Stomach (tissue), 9 donors: Measurements from ENCODE around the gene TADA3. TPM values are rescaled to one million over a fixed set of nuclear protein-coding genes. Genes with fewer than 3 reads are reported as not detected.

Experiments used
- DNase-seq, 2 donors: peaks; one replicate each; pipeline versions ENCODE4 v3.0.0 to v3.0.0-alpha.2; 2013 to 2019
- H3K27ac ChIP-seq, 5 donors: fragments of 200-600 bp in 4 of 5; sonication (generic) in 4 of 5; one replicate each; pipeline ENCODE4 v1.5.1; 2013 to 2019; ENCODE audit warnings: mild to moderate bottlenecking in 1 of 5, moderate library complexity in 1 of 5
- H3K27me3 ChIP-seq, 3 donors: fragments of 200-600 bp; sonication (generic); one replicate each; pipeline ENCODE4 v1.5.1; 2017 to 2019; ENCODE audit warnings: mixed run types in 1 of 3
- H3K36me3 ChIP-seq, 4 donors: fragments of 200-600 bp; sonication (generic); 1 replicate in 3 of 4; 2 replicates in 1 of 4; pipeline ENCODE4 v1.5.1; 2016 to 2019
- H3K4me1 ChIP-seq, 4 donors: fragments of 200-600 bp; sonication (generic); one replicate each; pipeline ENCODE4 v1.5.1; 2016 to 2019
- H3K4me3 ChIP-seq, 4 donors: fragments of 200-600 bp; sonication (generic) in 3 of 4; one replicate each; pipeline ENCODE4 v1.5.1; 2016 to 2019; ENCODE audit warnings: mild to moderate bottlenecking in 1 of 4
- H3K9me3 ChIP-seq, 4 donors: fragments of 200-600 bp; sonication (generic); one replicate each; pipeline ENCODE4 v1.5.1; 2016 to 2019
- CTCF ChIP-seq, 7 experiments: fragments of 450-650 bp in 4 of 7; fragments of 200-600 bp in 3 of 7; sonication (generic) in 3 of 7; IDR thresholded peaks; one replicate each; pipeline ENCODE4 v1.5.1; 2016 to 2019; ENCODE audit warnings: antibody characterized with exemption in 7 of 7, control low read depth in 2 of 7, mild to moderate bottlenecking in 1 of 7
- EP300 ChIP-seq: sonication (generic); formaldehyde crosslinking; IDR thresholded peaks from one replicate; pipeline ENCODE4 v1.6.1; 2017; ENCODE audit warnings: antibody characterized with exemption
- POLR2A ChIP-seq, 4 donors: fragments of 450-650 bp; IDR thresholded peaks; one replicate each; pipeline ENCODE4 v1.6.1; 2016; ENCODE audit warnings: antibody characterized with exemption in 4 of 4, control low read depth in 2 of 4, mild to moderate bottlenecking in 1 of 4, moderate library complexity in 1 of 4
- POLR2AphosphoS5 ChIP-seq, 3 donors: sonication (generic); formaldehyde crosslinking; IDR thresholded peaks; one replicate each; pipeline ENCODE4 v1.6.1; 2016; ENCODE audit warnings: antibody characterized with exemption in 3 of 3
- WGBS, 5 donors: extraction: QIAGEN DNeasy Blood & Tissue Kit in 3 of 5; methylation state at CpG; one replicate each; pipeline versions ENCODE4 v1.1.5 to v1.1.7; 2013 to 2018; 5-methylcytosine and 5-hydroxymethylcytosine counted together
- intact Hi-C: fragments of 100-400 bp; cut with DNase I; formaldehyde crosslinking; loops from one replicate; pipeline ENCODE4 v1.15.1; 2023; ENCODE audit warnings: low total_unique reads
- polyA plus RNA-seq, 3 donors: library from polyadenylated mRNA; stranded (reverse); fragments of 200-250 nt; gene quantifications; one replicate each; pipeline ENCODE4 v1.2.3, GENCODE V29; 2013
- total RNA-seq, 5 donors: library from RNA; depleted of rRNA; stranded (reverse); fragments of >200 nt; gene quantifications; one replicate each; pipeline versions ENCODE4 v1.1.0 to v1.2.3, GENCODE V29; 2014 to 2016
- donor health status: healthy with polysubstance abuse.
- donor health status: Bipolar disorder and iron deficiency.
- donor health status: healthy.

The TADA3 gene
- total and polyA plus RNA-seq, 8 donors: 29.2 to 62.6 (median 40.8) TPM

GRCh38 chr3:9739181-9739580 is 53.1 kb downstream of the TADA3 start:
- H3K4me1 ChIP-seq: peaks cover 0 to 37% (median 17%) of the 10 kb centered on the region in 4 donors
- no peak overlapping the region for H3K27ac ChIP-seq
- intact Hi-C loops: no loop called here
- TF ChIP-seq CTCF (IDR thresholded peaks at IDR 0.05): no peak
- TF ChIP-seq POLR2AphosphoS5 (IDR thresholded peaks at IDR 0.05): no peak
- TF ChIP-seq EP300: no peak
- TF ChIP-seq POLR2A (IDR thresholded peaks at IDR 0.05): no peak
- H3K27me3 ChIP-seq: no peaks in the 10 kb centered on the region
- no peak overlapping the region for H3K4me3 ChIP-seq
- no peak for DNase-seq
- WGBS, 5 donors: 91 to 95% (median 94%) methylated on average over 11 to 15 of the region's 15 CpGs
- H3K36me3 ChIP-seq: peaks cover 89 to 100% (median 99%) of the 10 kb centered on the region in 4 donors
- no peaks in the 10 kb centered on the region for H3K9me3 ChIP-seq

- no peak for DNase-seq
- intact Hi-C loops: no loop called here
- peak in 1 of 3 donors; percentile 4 for TF ChIP-seq POLR2AphosphoS5 (IDR thresholded peaks at IDR 0.05)
- TF ChIP-seq CTCF (IDR thresholded peaks at IDR 0.05): no peak
- H3K27ac ChIP-seq: no peak overlapping the region
- H3K27me3 ChIP-seq: no peaks in the 10 kb centered on the region
- WGBS, 5 donors: 42 to 61% (median 54%) methylated on average over 2 of the region's 2 CpGs
- no peak overlapping the region for H3K4me3 ChIP-seq
- peaks cover 19 to 58% (median 35%) of the 10 kb centered on the region in 4 donors for H3K4me1 ChIP-seq
- H3K36me3 ChIP-seq: peaks cover 68 to 83% (median 79%) of the 10 kb centered on the region in 4 donors
- H3K9me3 ChIP-seq: no peaks in the 10 kb centered on the region
Observed at GRCh38 chr3:9736831-9737230, 55.4 kb downstream of the TADA3 start.

- 19 to 37% (median 34%) methylated on average over 7 of the region's 7 CpGs for WGBS, 5 donors
- TF ChIP-seq POLR2AphosphoS5 (IDR thresholded peaks at IDR 0.05) (no peak), CTCF (IDR thresholded peaks at IDR 0.05) (no peak), POLR2A (IDR thresholded peaks at IDR 0.05) (no peak), EP300 (no peak)
- Histone ChIP-seq H3K4me1 (peaks cover 24 to 65% (median 41%) of the 10 kb centered on the region in 4 donors), H3K36me3 (peaks cover 27 to 42% (median 37%) of the 10 kb centered on the region in 4 donors), H3K9me3 (no peaks in the 10 kb centered on the region), H3K27ac (peak overlapping the region in 3 of 5 donors; percentile 96 to 98 (median 97)), H3K27me3 (no peaks in the 10 kb centered on the region), H3K4me3 (peak overlapping the region; percentile 98 to 100 (median 100))
- intact Hi-C loops: no loop called here
- DNase-seq: peak in 1 of 2 donors; percentile 25
Observed at GRCh38 chr3:9732740-9733115, 59.5 kb downstream of the TADA3 start.

GRCh38 chr3:9732080-9732739 is 60.1 kb downstream of the TADA3 start:
- H3K36me3 ChIP-seq: peaks cover 21 to 37% (median 32%) of the 10 kb centered on the region in 4 donors
- peak overlapping the region; percentile 96 to 98 (median 97) for H3K27ac ChIP-seq
- WGBS, 5 donors: 0 to 1% (median 1%) methylated on average over 18 to 41 of the region's 41 CpGs
- no peaks in the 10 kb centered on the region for H3K9me3 ChIP-seq
- H3K27me3 ChIP-seq: no peaks in the 10 kb centered on the region
- DNase-seq: peak; percentile 29 to 50
- intact Hi-C loops: no loop called here
- no peak for TF ChIP-seq EP300
- no peak for TF ChIP-seq POLR2A (IDR thresholded peaks at IDR 0.05)
- TF ChIP-seq POLR2AphosphoS5 (IDR thresholded peaks at IDR 0.05): no peak
- no peak for TF ChIP-seq CTCF (IDR thresholded peaks at IDR 0.05)
- H3K4me3 ChIP-seq: peak overlapping the region; percentile 98 to 100 (median 100)
- peaks cover 24 to 60% (median 41%) of the 10 kb centered on the region in 4 donors for H3K4me1 ChIP-seq
